ENCODE results near the gene MACROH2A1.

- TF ChIP-seq CTCF (IDR thresholded peaks at IDR 0.05; ENCODE audit: low read depth, low read length, poor library complexity, severe bottlenecking) (no peak), EZH2phosphoT487 (IDR thresholded peaks at IDR 0.05; ENCODE audit: borderline replicate concordance, low read length) (no peak)
These were observed 104.2 kb downstream of the MACROH2A1 start for GRCh38 chr5:135294793-135295192.
